AG04449 (cell line): ENCODE measurements around the gene AK3.

Experiments used
- CTCF ChIA-PET: fragments of 350-600 bp; formaldehyde crosslinking; extraction: SDS; loops from one replicate; lab custom pipeline; 2021; ENCODE audit warnings: antibody characterized with exemption; lab: Yijun Ruan, JAX
- POLR2A ChIA-PET: fragments of 400-600, 350-600 bp; formaldehyde crosslinking; extraction: SDS; loops from one replicate; lab custom pipeline; 2020; ENCODE audit warnings: antibody characterized with exemption, inconsistent platforms; lab: Yijun Ruan, JAX
- DNase-seq: peaks from one replicate; pipeline ENCODE4 v3.0.0-alpha.2; 2010; ENCODE audit warnings: low read depth, low spot score
- H3K4me3 ChIP-seq: 2 replicates; pipeline ENCODE4 v1.5.1; 2011; ENCODE audit warnings: low read depth, mild to moderate bottlenecking, control low read depth, low read length
- CTCF ChIP-seq: IDR thresholded peaks from one replicate; pipeline ENCODE4 v1.5.1; 2011; ENCODE audit warnings: mild to moderate bottlenecking, moderate library complexity, low read length, control low read depth, inconsistent platforms; ENCODE audit not compliant: insufficient read depth; ENCODE audit errors: missing control alignments

AK3 gene

GRCh38 chr9:4706971-4707622, 33.9 kb downstream of the AK3 start:
- ChIA-PET POLR2A (no interaction called here), CTCF (interaction anchor here (1.3 kb wide), 1 partner anchor 324 kb away, joined by 5 read pairs; no protein-coding TSS in a partner anchor)
- TF ChIP-seq CTCF, result no peak
- no peak overlapping the region for H3K4me3 ChIP-seq
- no peak for DNase-seq

GRCh38 chr9:4706021-4706420, 35.0 kb downstream of the AK3 start:
- DNase-seq, result no peak
- no peak overlapping the region for H3K4me3 ChIP-seq
- CTCF ChIA-PET, result no interaction called here
- TF ChIP-seq CTCF, result no peak
- POLR2A ChIA-PET, result no interaction called here

GRCh38 chr9:4704129-4704528, 36.9 kb downstream of the AK3 start:
- ChIA-PET POLR2A (no interaction called here), CTCF (no interaction called here)
- TF ChIP-seq CTCF, result no peak
- no peak for DNase-seq
- H3K4me3 ChIP-seq, result no peak overlapping the region

GRCh38 chr9:4701526-4701925, 39.5 kb downstream of the AK3 start:
- no peak overlapping the region for H3K4me3 ChIP-seq
- no peak for TF ChIP-seq CTCF
- ChIA-PET POLR2A (no interaction called here), CTCF (interaction anchor here (0.7 kb wide), 1 partner anchor 53 kb away, joined by 3 read pairs; no protein-coding TSS in a partner anchor)
- DNase-seq, result no peak

- ChIA-PET POLR2A (no interaction called here), CTCF (no interaction called here)
- no peak for TF ChIP-seq CTCF
- DNase-seq, result no peak
- no peak overlapping the region for H3K4me3 ChIP-seq
These were observed 40.1 kb downstream of the AK3 start for GRCh38 chr9:4700932-4701331.

- POLR2A ChIA-PET, result no interaction called here
- no peak for TF ChIP-seq CTCF
- DNase-seq, result no peak
- CTCF ChIA-PET, result no interaction called here
- H3K4me3 ChIP-seq, result no peak overlapping the region
These were observed 40.9 kb downstream of the AK3 start for GRCh38 chr9:4700091-4700490.
